ENCODE data around the gene GPR18.
"Not testable (repeated sequence)": the region's sequence is repeated elsewhere in the genome, so short reads cannot be mapped to it uniquely, and the experiment has no call there.

Gene GPR18

DNA sequence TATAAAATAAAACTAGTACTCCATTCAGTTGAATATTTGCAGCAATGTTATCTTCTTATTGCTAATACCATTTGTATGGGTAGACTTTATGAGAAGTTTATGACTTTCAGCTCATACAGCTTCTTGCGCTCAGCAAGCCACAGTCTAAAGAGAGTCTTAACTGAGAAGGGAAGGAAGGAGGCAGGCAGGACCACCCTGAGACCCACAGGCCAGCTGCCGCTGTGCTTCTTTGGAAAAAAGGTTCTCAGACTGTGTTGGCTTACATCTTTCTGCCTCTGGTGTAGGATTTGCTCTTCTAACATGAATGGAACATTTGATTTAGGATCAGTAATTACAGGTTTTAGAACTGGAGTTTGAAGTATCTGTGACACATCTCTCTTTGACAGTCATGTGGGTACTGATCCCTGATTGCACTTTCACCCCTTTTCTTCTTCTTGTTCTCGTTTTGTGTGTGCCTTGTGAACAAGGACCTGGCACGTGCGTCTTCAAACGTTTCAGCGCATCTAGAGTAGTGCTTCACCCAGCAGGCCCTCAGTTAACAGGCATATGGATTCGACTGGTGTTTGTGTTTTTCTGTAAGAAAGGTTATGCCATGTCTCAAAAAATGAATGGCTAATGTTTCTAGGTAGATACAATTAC is 7.1 kb upstream of the GPR18 start:
- DNase-seq: no peak

DNA sequence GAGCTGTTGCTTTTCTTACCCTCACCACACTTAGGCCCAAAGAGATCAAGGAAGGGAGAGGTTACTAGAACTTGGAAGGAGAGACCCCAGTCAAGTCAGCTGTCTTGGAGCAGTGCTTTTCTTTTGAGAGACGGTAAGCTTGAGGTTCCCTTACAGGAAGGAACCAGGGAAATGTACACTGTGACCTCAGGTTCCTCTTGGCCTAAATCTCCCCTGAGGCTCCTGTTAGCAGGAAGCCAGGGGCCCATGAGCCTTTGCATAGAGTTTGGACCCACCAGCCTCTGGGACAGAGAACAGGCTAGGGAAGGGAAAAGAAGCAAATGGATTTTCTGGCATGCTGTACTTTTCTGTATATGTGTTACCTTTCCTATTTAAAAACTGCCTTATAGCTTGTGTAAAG is 5.9 kb upstream of the GPR18 start:
- DNase-seq: no peak

- no peak for DNase-seq
These were observed 5.1 kb upstream of the GPR18 start for GRCh38 chr13:99263126-99263785.

DNA sequence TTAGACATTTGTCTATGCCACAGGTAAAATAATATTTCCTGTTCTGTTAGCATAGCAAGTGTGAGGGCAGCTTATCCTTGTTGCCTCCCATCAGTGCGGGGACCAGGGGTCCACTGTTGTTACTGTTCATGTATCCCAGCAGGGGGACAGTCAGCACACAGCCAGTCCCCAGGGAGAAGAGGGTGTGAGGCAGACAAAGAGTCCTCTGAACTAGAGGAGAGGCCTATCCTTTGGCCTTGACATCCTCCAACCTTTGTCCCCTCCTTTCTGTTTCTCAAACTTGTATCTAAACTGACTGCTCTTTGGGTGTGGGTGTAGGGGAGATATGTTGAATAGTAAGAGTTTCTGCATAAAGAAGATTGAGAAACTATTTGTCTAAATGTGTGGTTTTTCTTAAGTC is 2.9 kb upstream of the GPR18 start:
- no peak for DNase-seq

GRCh38 chr13:99260216-99260615 is 2.0 kb upstream of the GPR18 start:
- no peak for DNase-seq

DNA sequence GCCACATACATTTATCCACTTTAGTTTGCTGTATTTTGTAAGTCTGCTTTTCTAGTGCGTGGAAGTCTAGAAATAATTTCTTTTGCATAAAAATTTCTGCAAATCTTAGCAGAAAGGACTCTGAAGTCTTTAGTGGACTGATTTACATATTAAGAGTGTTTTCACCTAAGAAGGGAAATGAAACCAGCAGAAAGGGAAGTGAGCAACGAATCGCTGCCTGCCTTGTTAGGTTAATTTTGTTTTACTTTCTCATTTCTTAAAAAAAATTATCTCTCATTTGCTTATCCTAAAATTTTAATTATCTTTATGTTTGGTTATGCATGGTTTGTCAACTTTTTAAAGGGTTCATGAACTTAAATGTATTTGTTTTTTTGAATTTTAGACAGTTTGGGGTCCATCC is 767 bp upstream of the GPR18 start:
- no peak for DNase-seq

DNA sequence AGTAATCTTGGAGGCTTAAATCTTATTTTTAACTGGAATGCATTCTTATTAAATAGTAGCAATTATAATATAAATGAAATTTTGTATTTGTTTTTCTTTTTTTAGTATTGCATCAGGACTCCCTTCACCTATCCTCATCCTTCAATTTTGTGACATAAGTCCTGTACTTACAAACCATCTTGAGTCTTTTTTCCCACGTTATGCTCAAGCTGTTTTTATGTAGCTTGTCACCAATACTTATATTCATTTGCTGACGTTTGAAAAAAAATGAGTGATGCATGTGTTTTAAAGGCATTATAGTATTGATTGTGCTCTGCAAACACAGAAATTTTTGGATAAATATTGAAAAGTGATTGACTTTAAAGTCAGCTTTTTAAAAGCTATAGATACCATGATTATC is 888 bp downstream of the GPR18 start:
- DNase-seq: no peak

GRCh38 chr13:99256709-99257108 is 1.5 kb downstream of the GPR18 start:
- no peak for DNase-seq

GRCh38 chr13:99256283-99256682 is 1.9 kb downstream of the GPR18 start:
- DNase-seq: no peak

DNA sequence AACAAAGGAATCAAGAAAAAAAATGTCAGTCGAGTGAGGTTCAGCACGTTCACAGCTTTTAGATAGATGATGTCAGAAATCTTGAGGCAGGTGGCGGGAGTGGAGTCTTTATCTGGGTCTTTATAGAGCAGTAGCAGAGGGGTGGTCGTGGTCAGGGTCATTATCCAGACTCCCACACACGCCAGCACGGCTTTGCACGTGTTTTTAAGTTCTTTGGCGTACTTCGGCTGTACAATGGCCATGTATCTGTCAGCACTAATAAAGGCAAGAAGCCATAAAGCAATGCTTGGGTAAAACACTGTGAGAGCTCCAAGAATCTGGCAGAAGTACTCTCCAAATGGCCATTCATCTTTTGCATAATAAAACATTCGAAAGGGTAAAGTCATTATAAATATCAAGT is 2.9 kb downstream of the GPR18 start:
- DNase-seq: no peak

DNA sequence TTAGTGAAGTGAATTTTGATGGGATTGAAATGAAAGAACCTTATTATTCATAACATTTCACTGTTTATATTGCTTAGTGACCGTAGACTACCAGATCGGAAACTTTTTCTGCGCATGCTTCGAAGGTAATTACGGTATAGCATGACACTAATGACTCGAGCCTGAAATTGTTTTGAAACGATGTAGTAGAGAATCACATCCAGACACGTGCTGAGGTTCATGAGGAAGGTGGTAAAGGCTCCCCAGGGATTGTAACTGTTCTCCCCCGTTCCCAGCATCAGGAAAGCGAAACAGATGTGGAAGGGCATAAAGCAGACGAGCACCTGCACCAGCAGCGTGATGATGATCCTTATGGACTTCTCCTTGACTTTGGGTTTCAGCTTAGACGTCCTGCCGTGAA is 3.3 kb downstream of the GPR18 start:
- DNase-seq: no peak

DNA sequence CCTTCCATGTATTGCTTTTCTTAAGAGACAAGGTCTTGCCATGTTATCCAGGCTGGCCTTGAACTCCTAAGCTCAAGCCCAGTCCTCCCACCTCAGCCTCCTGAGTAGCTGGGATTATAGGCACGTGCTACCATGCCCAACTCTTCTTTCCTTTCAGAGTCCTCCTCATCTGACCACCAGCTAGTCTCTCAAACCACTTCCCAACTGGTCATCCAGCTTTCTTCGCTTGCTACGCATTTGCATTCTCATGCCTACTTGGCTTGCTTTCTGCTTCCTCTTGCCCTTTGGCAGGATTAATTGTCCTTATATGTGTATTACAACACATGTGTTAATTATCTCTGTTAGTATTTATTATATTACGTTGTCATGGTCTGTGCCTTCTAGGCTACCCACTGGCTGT is 6.3 kb downstream of the GPR18 start:
- no peak for DNase-seq

DNA sequence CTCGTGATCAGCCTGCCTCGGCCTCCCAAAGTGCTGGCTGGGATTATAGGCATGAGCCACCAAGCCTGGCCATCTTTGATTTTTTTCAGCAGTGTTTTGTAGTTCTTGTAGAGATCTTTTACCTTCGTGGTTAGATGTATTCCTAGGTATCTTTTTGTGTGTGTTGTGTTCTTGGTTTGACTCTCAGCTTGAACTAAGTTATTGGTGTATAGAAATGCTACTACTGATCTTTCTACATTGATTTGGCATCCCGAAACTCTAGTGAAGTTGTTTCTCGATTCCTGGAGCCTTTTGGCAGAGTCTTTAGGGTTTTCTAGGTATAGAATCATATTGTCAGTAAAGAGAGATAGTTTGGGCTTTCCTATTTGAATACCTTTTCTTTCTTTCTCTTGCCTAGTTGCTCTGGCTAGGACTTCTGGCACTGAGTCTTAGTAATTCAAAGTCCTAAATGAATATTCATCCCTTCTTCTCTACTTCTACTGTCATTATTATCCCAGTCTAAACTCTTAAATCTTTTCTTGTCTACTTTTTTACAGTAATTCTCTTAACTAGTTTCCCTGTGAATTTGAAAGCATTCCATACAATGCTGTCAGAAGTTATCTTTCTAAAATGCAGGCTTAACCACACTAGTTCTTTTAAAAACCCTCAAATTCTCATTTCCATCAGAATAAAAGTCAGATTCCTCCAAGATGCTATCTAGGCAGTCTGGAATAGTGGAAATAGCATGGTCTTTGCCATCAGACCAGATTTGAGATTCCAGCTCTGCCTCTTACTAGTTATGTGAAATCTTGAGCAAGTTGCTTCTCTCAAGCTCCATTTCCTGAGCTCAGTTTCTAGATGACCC is 7.0 kb downstream of the GPR18 start:
- DNase-seq: no peak

DNA sequence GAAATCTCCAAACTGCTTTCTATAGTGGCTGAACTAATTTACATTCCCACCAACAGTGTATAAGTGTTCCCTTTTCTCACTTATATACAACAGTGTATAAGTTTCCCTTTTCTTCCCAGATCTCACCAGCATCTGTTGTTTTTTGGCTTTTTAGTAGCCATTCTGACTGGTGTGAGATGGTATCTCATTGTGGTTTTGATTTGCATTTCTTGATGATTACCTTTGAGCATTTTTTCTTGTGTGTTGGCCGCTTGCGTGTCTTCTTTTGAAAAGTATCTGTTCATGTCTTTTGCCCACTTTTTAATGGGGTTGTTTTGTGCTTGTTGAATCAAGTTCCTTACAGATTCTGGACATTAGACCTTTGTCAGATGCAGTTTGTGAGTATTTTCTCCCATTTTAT is 8.6 kb downstream of the GPR18 start:
- DNase-seq: not testable (repeated sequence)

DNA sequence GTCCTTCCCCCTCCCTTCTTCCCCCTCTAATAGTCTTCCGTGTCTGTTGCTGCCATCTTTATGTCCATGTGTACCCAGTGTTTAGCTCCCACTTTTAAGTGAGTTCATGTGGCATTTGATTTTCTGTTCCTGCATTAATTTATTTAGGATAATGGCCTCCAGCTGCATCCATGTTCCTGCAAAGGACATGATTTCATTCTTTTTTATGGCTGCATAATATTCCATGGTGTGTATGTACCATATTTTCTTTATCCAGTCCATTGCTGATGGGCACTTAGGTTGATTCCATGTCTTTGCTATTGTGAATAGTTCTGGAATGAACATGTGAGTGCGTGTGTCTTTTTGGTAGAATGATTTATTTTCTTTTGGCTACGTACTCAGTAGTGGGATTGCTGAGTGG is 9.0 kb downstream of the GPR18 start:
- not testable (repeated sequence) for DNase-seq

GRCh38 chr13:99246100-99246499 is 12.1 kb downstream of the GPR18 start:
- DNase-seq: no peak

GRCh38 chr13:99237981-99238662 is 20.1 kb downstream of the GPR18 start:
- no peak for DNase-seq

GRCh38 chr13:99231721-99232120 is 26.5 kb downstream of the GPR18 start:
- no peak for DNase-seq

- DNase-seq: no peak
These were observed 27.2 kb downstream of the GPR18 start for GRCh38 chr13:99230991-99231390.

DNA sequence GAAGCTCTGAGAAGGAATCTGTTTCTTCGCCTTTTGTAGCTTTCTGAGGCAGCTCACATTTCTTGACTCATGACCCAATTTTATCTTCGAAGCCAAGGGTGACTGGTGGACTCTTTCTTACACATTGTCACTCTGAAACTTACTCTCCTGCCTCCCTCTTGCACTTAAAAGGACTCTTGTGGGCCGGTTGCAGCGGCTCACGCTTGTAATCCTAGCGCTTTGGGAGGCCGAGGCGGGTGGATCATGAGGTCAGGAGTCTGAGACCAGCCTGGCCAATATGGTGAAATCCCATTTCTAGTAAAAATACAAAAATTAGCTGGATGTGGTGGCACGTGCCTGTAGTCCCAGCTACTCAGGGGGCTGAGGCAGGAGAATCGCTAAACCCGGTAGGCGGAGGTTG is 27.6 kb downstream of the GPR18 start:
- DNase-seq: not testable (repeated sequence)

- no peak for DNase-seq
These were observed 29.2 kb downstream of the GPR18 start for GRCh38 chr13:99228737-99229691.
